GM18517 (cell line): ENCODE measurements around the gene PIWIL4.
"Not testable (repeated sequence)": the region's sequence is repeated elsewhere in the genome, so short reads cannot be mapped to it uniquely, and the experiment has no call there.

Experiments
- ATAC-seq: cut with Tn5 transposase; IDR thresholded peaks from one replicate; pipeline ENCODE4 v1.9.1; 2021; ENCODE audit warnings: mild to moderate bottlenecking, moderate library complexity; ENCODE audit not compliant: unreplicated experiment

PIWIL4 gene

DNA sequence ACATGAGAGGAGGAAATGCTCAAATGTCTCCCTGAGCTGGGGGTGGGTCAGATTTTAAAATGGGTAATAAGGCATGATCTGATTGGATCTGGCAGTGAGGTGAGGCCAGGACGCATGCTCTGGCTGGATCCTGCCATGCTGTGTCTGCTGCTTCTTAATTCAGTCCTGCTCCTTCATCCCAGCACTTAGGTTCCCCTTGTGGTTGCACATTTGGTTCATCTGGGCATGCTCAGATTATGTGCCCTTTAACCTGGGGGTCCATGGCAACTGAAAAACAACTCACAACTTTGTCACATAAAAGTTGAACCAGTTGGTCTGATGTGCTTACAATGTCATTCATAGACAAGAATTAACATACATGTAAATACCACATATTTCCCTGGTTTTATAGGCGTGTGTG lies 67.9 kb downstream of the PIWIL4 start:
- ATAC-seq: no peak

DNA sequence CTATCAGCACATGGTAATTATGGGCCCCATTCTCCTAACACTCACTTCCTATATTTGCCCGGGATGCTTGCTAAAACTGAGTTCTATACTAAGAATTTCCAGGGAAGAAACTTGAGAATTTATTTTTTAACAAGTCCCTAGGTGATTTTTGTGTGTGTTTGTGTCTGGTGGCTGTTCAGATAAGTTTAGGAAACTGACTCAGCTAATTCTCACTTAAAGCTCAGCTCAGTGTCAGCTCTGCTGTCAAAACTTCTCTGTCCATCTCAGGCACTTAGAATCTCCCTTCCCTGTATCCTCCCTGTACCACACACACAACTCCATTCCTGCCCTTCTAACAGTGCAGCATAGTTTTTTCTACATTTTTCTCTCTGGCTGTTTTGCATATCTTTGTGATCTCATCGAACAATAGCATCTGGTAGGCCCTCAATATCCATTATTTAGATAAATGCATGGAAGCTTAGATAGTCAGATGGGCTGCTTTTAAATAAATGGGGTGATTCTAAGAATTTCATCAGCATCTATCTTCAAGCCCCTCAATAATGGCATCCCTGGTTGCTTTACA lies 69.3 kb downstream of the PIWIL4 start:
- no peak for ATAC-seq

DNA sequence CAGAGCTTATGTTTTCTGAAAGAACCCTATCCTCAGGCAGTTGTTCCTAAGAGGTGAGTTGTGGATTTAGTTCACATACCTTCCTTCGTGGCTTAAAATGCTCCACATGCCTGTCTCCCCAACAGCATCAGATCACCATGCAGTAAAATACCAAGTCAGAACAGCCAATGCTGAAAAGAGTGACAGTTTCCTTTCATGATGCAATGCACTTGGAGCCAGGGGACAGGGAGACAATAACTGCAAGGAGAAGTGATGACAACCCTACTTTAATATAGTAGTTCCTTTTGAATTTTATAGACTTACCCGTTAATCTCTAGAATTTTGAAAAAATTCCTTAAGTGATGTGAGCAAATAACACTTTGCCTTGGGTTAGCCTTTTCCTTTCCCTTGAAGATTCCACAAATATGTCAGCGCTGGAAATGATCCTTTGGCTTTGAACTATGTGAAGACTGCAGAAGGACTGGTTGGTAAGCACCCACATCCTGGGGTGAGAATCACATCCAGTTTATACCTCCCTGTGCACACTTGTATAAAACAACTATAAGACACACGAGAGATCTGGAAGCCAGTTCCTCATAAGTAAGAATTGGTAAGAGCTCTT lies 71.2 kb downstream of the PIWIL4 start:
- ATAC-seq: no peak

DNA sequence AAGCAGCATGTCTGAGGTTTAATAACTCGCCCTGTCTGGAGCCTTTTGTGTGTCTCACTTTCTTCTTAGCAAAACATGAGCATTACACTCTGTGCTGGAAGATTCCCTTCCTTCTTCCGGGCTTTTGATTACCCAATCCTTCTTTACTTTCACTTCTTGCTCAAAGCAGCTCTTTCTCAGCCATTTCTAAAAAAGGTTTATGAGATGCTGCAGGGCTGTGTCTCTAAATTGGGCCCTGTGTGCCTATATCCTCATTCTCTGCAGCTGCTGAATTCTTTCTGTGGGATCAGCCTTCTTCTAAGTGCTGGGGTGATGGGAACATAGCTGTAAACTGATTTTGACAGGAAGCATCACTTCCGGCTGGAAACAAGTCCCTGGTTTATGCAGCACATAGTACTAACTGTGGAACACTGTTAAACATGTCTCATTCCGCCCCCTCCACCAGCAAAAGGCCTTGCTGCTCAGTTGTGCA lies 71.8 kb downstream of the PIWIL4 start:
- ATAC-seq: no peak

GRCh38 chr11:94639901-94640721 lies 72.9 kb downstream of the PIWIL4 start:
- ATAC-seq: no peak

- ATAC-seq: no peak
Measured at GRCh38 chr11:94641167-94641761, 74.1 kb downstream of the PIWIL4 start.

GRCh38 chr11:94643186-94643585 lies 76.0 kb downstream of the PIWIL4 start:
- not testable (repeated sequence) for ATAC-seq

DNA sequence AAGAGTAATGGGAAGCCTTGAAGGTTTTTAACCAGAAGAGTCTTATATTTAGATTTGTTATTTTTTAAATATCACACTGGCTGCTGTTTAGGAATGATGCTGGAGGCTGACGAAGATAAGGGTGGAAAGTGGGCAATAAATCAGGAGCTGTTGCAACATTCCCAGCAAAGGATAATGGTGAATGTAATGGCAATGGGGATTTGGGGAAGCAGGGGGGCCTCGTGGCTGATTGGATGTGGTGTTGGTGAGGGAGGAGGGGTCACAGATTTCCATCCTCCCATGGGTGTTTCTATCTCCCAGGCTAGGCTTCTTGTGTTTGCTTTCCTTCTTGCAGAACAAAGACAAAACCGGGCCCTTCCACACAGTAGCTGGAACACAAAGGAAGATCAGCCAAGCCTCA lies 80.8 kb downstream of the PIWIL4 start:
- ATAC-seq: no peak

GRCh38 chr11:94648789-94649188 lies 81.6 kb downstream of the PIWIL4 start:
- no peak for ATAC-seq

DNA sequence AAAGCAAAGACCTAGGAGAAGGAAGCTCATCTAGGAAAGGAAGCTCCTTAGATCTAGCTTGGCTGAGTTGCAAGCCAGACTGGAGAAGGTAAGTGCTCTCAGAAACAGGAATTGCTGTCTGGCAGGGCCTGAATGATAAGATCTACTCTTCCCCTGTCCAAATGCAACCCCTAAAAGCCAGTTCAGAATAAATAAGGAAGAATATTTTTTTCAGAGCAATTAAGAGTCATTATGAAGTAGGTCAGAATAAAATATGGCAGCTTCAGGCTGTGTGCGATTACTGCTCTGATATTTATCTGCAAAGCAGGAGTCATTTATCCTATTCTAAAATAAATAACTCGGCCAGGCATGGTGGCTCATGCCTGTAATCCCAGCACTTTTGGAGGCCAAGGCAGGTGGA lies 82.1 kb downstream of the PIWIL4 start:
- no peak for ATAC-seq

DNA sequence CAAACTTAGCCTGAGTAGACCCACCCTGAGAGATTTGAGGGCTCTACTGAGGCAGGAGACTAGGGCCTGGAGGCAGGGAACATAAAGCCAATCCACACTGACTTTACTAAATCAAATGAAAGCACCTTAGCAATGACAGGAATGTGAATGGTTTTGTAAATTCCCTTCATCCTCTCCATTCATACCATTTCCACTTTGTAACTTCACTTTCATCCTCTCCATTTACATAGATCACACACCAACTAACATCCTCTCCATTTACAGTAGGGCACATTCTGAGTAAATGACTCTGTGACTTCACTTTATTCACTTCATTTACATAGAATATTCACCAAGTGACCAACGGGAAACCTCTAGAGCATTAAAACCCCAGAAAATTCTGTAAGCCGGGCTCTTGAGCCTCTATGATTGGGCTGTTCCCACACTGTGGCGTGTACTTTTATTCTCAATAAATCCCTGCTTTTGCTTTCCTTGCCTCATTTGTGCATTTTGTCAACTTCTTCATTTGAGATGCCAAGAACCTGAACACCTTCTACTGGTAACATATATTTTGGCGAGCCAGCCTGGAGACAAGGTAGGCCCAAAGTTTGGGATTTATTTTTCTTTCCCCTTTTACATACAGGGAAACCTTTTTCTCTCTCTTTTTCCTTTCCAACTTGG lies 82.9 kb downstream of the PIWIL4 start:
- ATAC-seq: no peak

DNA sequence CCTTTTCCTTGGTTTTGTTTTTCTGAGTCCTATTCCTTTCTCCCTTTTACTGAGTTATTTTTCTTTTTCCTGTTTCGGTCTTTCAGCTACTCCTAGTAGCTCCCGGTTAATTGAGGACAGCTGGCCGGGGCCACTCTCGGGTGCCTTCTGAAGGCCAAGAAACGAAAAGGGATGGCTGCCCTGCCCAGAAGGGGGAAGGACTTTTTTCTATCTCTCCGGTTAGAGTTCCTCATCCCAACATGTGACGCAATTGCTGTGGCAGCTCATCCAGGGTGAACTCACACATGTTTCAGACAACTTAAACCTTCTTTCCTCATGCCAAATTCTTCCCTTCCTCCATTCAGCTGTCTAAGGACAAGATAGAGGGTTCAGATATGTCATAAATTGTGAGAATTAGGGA lies 83.6 kb downstream of the PIWIL4 start:
- ATAC-seq: no peak

- no peak for ATAC-seq
Measured at GRCh38 chr11:94652735-94653284, 85.6 kb downstream of the PIWIL4 start.

- ATAC-seq: no peak
Measured at GRCh38 chr11:94653561-94653960, 86.4 kb downstream of the PIWIL4 start.

GRCh38 chr11:94654201-94654600 lies 87.0 kb downstream of the PIWIL4 start:
- ATAC-seq: no peak

- ATAC-seq: no peak
Measured at GRCh38 chr11:94655291-94655690, 88.1 kb downstream of the PIWIL4 start.

GRCh38 chr11:94655956-94656355 lies 88.8 kb downstream of the PIWIL4 start:
- no peak for ATAC-seq

DNA sequence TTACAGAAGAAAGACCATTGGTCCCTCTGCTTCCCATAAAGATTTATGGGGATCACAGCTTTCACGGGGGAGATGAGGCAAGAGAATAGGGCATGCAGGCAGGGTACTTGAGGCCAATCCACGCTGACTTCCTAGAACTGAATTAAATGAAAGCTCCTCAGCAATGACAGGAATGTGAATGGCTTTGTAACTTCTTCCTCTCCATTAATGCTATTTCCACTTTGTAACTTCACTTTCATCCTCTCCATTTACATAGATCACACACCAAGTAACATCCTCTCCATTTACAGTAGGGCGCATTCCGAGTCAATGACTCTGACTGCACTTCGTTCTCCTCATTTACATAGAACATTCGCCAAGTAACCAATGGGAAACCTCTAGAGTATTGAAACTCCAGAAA lies 89.8 kb downstream of the PIWIL4 start:
- no peak for ATAC-seq

- ATAC-seq: no peak
Measured at GRCh38 chr11:94657629-94658028, 90.5 kb downstream of the PIWIL4 start.

DNA sequence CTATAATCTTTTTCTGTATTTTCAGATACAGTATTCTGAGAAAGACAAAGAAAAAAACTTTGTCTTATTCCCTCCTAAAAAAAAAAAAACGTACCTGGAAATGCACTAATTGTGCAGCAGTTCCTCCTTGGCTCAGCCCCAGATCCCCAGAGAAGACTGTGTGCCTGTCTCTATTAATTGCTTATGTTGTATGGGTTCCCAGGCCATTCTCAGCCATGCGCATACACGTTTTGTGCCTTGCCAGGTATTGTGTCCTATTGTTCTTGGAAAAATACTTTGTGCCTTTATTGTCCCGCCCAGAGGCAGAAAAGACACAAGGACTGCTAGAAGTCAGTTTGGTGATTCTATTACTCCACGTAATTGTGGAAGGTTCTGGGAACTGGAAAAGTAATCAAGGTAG lies 91.2 kb downstream of the PIWIL4 start:
- no peak for ATAC-seq

- no peak for ATAC-seq
Measured at GRCh38 chr11:94658888-94659287, 91.7 kb downstream of the PIWIL4 start.
